Caki2 (cell line): ENCODE results near the gene C1QTNF2. TPM values are rescaled to one million over a fixed set of nuclear protein-coding genes. Genes with fewer than 3 reads are reported as not detected.

Experiments
- DNase-seq: peaks from one replicate; pipeline ENCODE4 v3.0.0-alpha.2; 2015; ENCODE audit warnings: low read depth
- in situ Hi-C: cut with HindIII; loops from 2 replicates; pipeline ENCODE4 v1.10.0; 2016; ENCODE audit warnings: low sequenced_read_pairs, low pct_unique_long_range_greater_than_20kb, mixed read lengths
- total RNA-seq: library from RNA; depleted of rRNA; stranded (reverse); fragments of >200 nt; shearing (Covaris generic); gene quantifications from 2 replicates; pipeline ENCODE4 v1.2.3, GENCODE V29; 2014; ENCODE audit warnings: low replicate concordance

The C1QTNF2 gene
- total RNA-seq, 1 experiment from 2014 or later: not detected

GRCh38 chr5:160377651-160378050 lies 7.2 kb upstream of the C1QTNF2 start:
- DNase-seq: no peak

DNA sequence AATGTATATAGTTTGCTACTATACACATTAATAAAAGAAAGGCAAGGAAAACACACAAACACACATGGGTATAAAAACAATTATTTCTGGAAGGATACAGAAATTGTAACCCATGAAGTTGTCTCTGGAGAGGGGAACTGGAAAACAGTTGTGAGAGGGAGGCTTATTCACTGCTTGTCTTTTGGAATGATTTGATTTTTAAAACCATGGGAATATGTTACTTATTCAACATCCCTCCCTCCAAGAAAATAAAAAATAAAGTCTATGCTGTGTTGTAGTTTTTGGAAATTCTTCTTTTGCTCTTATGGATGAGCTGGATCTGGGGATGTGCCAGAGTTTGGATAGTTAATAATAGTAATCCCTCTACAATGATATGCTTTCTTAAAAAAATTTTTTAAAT lies 6.0 kb upstream of the C1QTNF2 start:
- no peak for DNase-seq
- in situ Hi-C loops: no loop called here

More at GRCh38 chr5:160377651-160378050, 7.2 kb upstream of the C1QTNF2 start:
- in situ Hi-C loops: no loop called here

DNA sequence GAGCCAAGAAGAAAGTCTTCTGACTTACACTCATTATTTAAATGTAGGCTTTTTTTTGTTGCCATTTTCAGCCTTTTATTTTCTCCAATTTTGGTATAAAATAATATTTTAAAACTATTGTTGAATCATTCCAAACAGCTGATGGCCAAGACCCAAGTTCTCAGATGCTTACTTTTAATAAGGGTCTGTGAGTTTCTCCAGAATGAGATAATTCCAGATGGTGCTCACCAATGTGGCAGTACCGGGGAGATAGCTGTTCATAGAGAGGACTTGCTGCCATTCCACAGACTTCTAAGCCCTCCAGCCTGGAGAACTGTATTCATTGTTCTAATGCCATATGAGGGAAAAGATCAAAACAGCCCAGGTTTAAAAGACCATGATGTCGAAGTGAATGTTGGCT lies 5.3 kb upstream of the C1QTNF2 start:
- in situ Hi-C loops: no loop called here
- DNase-seq: no peak

- in situ Hi-C loops: no loop called here
- no peak for DNase-seq
These were observed 4.7 kb upstream of the C1QTNF2 start for GRCh38 chr5:160375166-160375565.

- no peak for DNase-seq
- in situ Hi-C loops: no loop called here
These were observed 868 bp upstream of the C1QTNF2 start for GRCh38 chr5:160371294-160371693.

- in situ Hi-C loops: no loop called here
- no peak for DNase-seq
These were observed 248 bp upstream of the C1QTNF2 start for GRCh38 chr5:160370713-160371034.

GRCh38 chr5:160367885-160368284 lies 2.5 kb downstream of the C1QTNF2 start:
- in situ Hi-C loops: no loop called here
- DNase-seq: no peak

DNA sequence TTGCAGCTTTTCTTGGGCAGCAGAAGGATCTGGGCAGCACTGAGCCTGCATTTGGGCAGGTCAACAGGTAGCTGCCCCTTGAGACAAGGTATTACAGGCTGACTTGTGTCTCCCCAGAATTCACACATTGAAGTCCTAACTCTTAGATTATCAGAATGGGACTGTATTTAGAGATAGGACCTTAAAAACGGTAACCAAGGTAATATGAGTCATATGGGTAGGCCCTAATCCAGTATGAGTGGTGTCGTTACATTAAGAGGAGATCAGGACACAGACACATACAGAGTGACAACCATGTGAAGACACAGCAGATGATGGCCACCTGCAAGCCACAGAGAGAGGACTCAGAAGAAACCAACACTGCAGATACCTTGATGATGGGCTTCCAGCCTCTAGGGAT lies 3.2 kb downstream of the C1QTNF2 start:
- in situ Hi-C loops: no loop called here
- no peak for DNase-seq

DNA sequence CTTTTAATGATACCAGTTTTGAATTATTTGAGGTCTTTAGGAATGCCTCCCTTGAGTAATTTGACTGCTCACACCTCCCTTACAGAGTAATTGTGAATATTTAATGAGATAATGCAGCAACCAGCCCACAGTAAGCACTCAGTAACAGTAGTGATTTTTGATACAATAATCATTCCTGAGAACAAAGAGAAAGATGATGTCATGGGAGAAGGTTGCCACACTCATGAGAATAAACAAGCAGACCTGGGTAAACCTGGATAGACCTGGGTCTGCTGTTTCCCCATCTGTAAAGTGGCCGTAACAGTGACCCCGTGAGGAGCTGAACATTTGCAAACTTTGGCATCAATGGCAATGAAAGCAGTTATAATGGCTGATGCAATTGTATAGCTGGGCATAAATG lies 4.2 kb downstream of the C1QTNF2 start:
- in situ Hi-C loops: no loop called here
- DNase-seq: no peak

DNA sequence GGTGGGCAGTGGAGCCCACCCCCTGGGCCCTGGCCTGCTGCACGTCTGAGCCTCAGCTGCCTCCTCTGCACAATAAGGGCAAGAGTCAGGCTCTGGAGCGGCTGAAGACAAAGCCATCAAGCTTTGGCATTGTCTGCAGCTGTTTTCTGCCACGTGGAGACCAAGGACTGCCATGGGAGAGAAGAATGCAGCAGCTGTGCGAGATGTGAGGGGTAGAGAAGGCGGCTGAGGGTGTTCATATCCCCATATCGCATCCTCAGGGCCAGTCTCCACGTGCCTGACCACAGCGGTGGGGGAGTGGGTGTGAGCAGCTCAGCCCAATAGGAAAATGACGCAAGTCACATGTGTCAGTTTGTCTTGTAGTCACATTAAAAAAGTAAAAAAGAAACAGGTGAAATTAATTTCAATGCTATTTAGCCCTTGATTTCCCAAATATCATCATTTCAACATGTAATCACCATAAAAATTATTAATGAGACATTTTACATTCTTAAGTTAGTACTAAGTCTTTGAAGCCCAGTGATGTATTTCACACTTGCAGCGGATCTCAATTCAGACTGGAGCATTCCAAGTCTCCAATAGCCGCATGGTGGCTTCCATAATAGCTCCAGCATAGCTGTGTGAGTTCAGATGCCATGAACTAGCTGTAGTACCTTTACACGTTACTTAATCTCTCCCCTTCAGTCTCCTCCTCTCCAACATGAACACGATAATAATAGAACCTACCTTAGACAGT lies 6.6 kb downstream of the C1QTNF2 start:
- DNase-seq: no peak
- in situ Hi-C loops: no loop called here

DNA sequence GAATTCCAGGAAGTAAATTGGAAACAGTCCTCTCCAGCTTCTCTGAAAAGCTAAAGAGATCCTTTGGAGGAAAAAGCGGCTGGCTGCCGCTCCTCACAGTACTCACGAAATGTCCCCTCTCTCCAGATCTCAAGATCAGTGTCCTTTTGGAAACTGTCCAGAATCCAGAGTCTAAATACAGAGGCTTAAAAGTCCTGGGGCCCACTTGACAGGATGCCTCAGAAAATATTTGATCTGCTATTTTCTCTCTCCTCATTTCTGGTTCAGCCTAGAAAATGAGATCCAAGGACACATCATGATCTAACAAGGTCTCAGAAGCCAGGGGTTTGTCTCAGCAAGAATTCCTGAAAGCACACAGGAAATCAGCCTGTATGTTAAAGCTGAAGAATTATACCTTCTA lies 7.2 kb downstream of the C1QTNF2 start:
- in situ Hi-C loops: no loop called here
- no peak for DNase-seq

DNA sequence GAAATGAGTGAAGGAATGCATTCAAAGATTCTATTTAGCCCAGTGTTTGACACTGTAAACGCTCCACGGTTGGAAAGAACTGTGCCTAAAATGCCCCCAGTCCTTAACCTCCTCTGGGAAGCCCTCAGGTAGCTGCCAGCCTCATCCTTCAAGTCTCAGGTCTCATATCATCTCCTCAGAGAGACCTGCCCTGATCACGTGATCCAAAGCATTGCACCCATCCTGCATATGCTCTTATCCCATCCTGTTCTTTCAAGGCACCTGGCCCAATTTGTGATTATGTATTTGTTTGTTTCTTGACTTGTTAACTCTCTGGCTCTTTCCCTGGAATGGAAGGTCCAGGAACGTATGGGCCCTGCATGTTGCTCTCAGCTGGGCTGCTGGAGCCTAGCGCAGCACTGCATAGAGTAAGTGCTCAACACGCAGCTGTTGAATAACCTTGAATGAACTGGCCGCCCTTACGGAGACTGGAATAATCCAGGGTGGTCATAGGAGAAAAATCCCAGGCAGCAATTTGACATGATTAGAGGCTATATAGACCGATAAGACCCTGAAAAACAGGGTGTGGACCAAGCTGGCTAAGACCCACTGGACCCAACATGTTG lies 8.7 kb downstream of the C1QTNF2 start:
- DNase-seq: no peak
- in situ Hi-C loops: no loop called here

GRCh38 chr5:160360310-160360709 lies 10.1 kb downstream of the C1QTNF2 start:
- in situ Hi-C loops: no loop called here
- DNase-seq: no peak

DNA sequence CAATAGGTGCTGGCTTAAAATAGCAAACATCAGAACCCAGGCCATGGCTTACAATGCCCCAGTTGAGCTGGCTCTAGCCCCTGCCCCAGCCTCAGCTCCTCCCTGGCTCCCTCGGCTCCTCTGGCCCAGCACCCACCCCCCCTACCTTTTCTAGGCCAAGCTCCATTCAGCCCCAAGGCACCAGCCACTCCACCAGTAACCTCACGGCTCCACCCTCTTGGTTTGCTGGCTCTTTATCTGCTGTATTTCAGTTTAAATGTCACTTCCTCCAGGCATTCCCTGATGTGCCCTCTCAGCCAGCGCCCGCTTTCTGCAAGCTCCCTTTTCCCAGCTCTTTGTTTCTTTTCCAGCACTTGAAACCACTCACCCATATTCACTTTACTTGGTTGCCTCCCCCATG lies 10.6 kb downstream of the C1QTNF2 start:
- DNase-seq: no peak
- in situ Hi-C loops: loop anchor here (10.0 kb wide), 1 partner anchor 175 kb away; no protein-coding TSS in a partner anchor

DNA sequence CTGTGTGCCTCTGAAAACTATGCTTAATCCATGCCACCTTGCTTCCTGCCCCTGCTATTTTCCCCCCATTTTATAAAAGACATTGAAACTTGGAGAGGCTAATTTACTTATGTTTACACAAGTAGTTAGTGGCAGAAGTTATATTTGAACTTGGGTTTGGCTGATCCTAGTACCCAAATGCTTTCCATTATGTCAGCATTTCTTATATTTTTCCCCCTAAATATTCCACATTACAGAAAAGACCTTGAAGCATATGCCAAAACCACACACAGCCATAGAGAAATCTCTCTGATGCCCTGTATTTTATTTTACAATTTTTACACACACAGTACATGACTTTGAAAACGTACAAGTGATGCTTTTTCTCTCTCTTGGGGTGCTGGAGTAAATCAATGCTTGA lies 11.2 kb downstream of the C1QTNF2 start:
- in situ Hi-C loops: loop anchor here (10.0 kb wide), 1 partner anchor 174 kb away; no protein-coding TSS in a partner anchor
- no peak for DNase-seq

DNA sequence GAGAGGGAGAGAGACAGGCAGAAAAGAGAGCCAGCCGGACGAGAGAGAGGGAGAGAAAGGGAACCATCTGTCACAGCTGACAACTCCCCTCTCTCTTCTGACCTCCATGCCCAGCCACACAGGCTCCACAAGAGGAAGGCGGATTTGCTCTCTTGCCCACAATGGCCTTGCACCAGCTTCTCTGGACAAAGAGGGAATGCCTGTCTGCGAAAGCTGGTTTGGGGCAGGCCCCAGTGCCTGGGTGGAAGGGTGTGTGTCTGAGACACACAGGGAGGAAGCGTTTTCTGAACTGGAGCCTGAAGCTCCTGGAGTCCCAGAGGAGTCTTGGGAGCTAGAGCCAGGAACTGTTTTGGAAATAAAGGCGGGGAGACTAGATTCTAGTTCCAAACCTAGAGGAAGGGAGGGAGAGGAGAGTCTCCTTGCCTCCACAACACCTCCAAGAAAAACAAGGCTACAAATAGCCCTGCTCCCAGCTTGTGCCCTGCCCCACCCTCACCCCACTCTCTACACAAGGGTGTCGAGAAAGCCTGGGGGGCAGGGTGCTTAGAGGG lies 12.5 kb downstream of the C1QTNF2 start:
- in situ Hi-C loops: loop anchor here (10.0 kb wide), 1 partner anchor 173 kb away; no protein-coding TSS in a partner anchor
- DNase-seq: no peak

DNA sequence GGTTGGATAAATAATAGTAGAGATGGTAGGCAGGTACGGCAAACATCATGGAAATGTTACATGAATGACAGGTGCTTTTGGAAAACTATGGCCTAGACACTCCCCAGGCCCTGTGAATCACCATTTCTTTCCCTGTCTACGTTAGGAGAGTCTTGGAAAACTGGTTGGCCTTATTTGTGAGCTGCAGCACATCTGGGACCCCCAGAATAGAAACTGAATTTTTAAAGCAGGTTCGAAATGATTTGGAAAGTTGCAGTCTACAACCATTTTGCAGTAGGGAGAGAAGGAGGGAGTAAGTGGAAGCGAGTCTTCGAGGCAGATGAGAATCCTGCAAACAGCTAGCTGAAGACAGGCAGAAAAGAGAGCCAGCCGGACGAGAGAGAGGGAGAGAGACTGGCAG lies 13.0 kb downstream of the C1QTNF2 start:
- no peak for DNase-seq
- in situ Hi-C loops: loop anchor here (10.0 kb wide), 1 partner anchor 173 kb away; no protein-coding TSS in a partner anchor

DNA sequence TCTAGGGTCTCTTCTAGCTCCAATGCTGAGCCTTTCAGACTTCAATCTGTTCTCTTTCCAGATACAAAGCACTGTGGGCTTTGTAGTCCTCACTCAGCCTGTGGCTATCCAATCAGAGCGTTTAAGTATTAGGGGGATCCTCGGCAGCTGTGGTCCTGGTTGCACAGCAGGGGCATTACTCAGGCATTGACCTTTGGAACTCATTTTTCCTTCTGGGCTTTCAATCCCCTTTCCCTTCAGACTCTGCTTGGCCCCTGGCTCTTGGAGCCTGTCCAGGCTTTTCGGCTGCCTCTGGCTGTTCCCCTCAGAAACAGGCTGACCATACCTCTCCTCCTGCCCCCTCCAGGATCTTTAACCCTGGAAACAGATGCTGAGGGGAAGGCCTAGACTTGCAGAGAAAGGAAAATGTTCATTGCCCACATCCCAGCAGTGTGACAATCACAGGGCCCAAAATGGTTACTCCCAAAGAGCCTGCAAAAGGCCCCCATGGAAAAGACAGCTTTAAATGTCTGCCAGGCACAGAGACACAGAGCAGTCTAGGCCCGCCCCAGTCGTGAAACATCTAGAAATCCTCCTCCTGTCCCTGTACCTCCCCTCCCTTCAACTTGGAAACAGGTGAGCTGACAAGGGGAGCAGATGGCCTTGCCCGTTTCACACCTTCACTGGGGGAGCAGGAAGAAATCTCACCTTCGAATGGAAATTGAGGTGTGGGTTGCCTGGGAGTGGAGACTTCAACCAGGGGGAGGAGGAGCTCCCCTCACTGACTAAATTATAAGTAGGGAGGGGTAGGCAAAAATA lies 13.7 kb downstream of the C1QTNF2 start:
- in situ Hi-C loops: loop anchor here (10.0 kb wide), 1 partner anchor 172 kb away; no protein-coding TSS in a partner anchor
- DNase-seq: no peak

DNA sequence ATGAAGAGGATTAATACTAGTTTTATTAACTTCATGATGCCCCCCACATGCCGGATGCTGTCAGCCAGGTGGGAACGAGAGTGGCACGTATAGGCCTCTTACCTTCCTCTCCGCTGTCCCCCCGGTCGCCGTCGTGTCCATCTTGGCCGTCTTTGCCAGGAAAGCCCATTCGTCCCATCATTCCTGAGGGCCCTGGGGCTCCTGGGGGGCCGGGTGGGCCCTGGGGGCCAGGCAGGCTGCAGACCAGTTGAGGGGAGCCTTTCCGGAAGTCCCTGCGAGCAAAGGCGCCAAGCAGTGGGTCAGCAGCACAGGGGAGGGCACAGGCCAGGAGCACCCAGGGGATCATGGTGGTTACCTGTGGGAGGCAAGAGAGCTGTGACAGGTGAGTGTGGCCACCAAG lies 15.8 kb downstream of the C1QTNF2 start:
- in situ Hi-C loops: loop anchor here (10.0 kb wide), 1 partner anchor 170 kb away; no protein-coding TSS in a partner anchor
- DNase-seq: no peak
